Epithelial cell of proximal tubule (primary cell): ENCODE results near the gene GPNMB. TPM values are rescaled to one million over a fixed set of nuclear protein-coding genes. Genes with fewer than 3 reads are reported as not detected.

Source experiments
- DNase-seq: peaks from one replicate; pipeline ENCODE4 v3.0.0-alpha.2; 2011; ENCODE audit warnings: low read depth
- H3K4me3 ChIP-seq: 2 replicates; pipeline ENCODE4 v1.5.1; 2011; ENCODE audit warnings: low read depth, mild to moderate bottlenecking, low read length
- CTCF ChIP-seq: conservative IDR thresholded peaks from 2 replicates; pipeline ENCODE4 v1.5.1; 2012; ENCODE audit warnings: low read depth, mild to moderate bottlenecking, low read length
- total RNA-seq: library from RNA; depleted of rRNA; stranded (reverse); fragments of >200 nt; gene quantifications from 2 replicates; pipeline ENCODE4 v1.2.3, GENCODE V29; 2015

The GPNMB gene
- total RNA-seq, 1 donor from 2014 or later, result 10.6 TPM

- no peak overlapping the region for H3K4me3 ChIP-seq
- TF ChIP-seq CTCF, result no peak
- DNase-seq, result no peak
Measured at GRCh38 chr7:23264916-23265458, 18.4 kb downstream of the GPNMB start.

GRCh38 chr7:23266918-23267317 is 20.3 kb downstream of the GPNMB start:
- DNase-seq, result no peak
- H3K4me3 ChIP-seq, result no peak overlapping the region
- no peak for TF ChIP-seq CTCF

- H3K4me3 ChIP-seq, result no peak overlapping the region
- TF ChIP-seq CTCF, result no peak
Measured at GRCh38 chr7:23267357-23267756, 20.8 kb downstream of the GPNMB start.

GRCh38 chr7:23268167-23268566 is 21.6 kb downstream of the GPNMB start:
- no peak for TF ChIP-seq CTCF
- no peak for DNase-seq
- H3K4me3 ChIP-seq, result no peak overlapping the region

More at GRCh38 chr7:23267357-23267756, 20.8 kb downstream of the GPNMB start:
- DNase-seq, result no peak

GRCh38 chr7:23268746-23269145 is 22.2 kb downstream of the GPNMB start:
- no peak for DNase-seq

GRCh38 chr7:23272275-23272674 is 25.7 kb downstream of the GPNMB start:
- no peak overlapping the region for H3K4me3 ChIP-seq
- no peak for DNase-seq
- no peak for TF ChIP-seq CTCF

More at GRCh38 chr7:23268746-23269145, 22.2 kb downstream of the GPNMB start:
- TF ChIP-seq CTCF, result no peak
- no peak overlapping the region for H3K4me3 ChIP-seq

GRCh38 chr7:23273141-23273599 is 26.6 kb downstream of the GPNMB start:
- no peak overlapping the region for H3K4me3 ChIP-seq
- TF ChIP-seq CTCF, result peak; percentile 97
- DNase-seq, result no peak
